Activated B cell treated with CpG ODN at 0.5 μM for 24 hours (primary cell): ENCODE results near the gene TFPT. TPM values are rescaled to one million over a fixed set of nuclear protein-coding genes. Genes with fewer than 3 reads are reported as not detected.

Experiments used
- ATAC-seq: fragments of 200-7000 bp; cut with Tn5 transposase; one replicate; pipeline ENCODE4 v1.10.0; 2021; ENCODE audit warnings: low read depth, mild to moderate bottlenecking, moderate library complexity
- CTCF ChIA-PET: fragments of 350-600 bp; sonication (Branson Sonifier 250); formaldehyde crosslinking; loops from one replicate; lab custom pipeline; 2021; ENCODE audit warnings: antibody characterized with exemption; lab: Charles Lee
- POLR2A ChIA-PET: fragments of 350-600 bp; sonication (Branson Sonifier 250); formaldehyde crosslinking; loops from one replicate; lab custom pipeline; 2021; ENCODE audit warnings: antibody characterized with exemption; lab: Charles Lee
- DNase-seq: peaks from one replicate; pipeline ENCODE4 v3.0.0; 2022
- H3K27ac Mint-ChIP-seq: one replicate; pipeline ENCODE4 v1.8.0; 2020; ENCODE audit warnings: mixed read lengths
- H3K27me3 Mint-ChIP-seq: one replicate; pipeline ENCODE4 v1.8.0; 2021; ENCODE audit warnings: mixed read lengths
- H3K36me3 Mint-ChIP-seq: one replicate; pipeline ENCODE4 v1.8.0; 2021; ENCODE audit warnings: low read depth, mixed read lengths
- H3K4me1 Mint-ChIP-seq: one replicate; pipeline ENCODE4 v1.8.0; 2021; ENCODE audit warnings: mixed read lengths
- H3K4me3 Mint-ChIP-seq: one replicate; pipeline ENCODE4 v1.8.0; 2020; ENCODE audit warnings: mild to moderate bottlenecking, mixed read lengths
- H3K9me3 Mint-ChIP-seq: one replicate; pipeline ENCODE4 v1.8.0; 2020; ENCODE audit warnings: mixed read lengths
- intact Hi-C: fragments of 100-400 bp; cut with micrococcal nuclease; formaldehyde crosslinking; loops from one replicate; pipeline ENCODE4 v1.15.1; 2024
- total RNA-seq: library from RNA; stranded (reverse); gene quantifications from 2 replicates; pipeline ENCODE4 v1.2.3, GENCODE V29; 2022
- TF ChIP-seq, protein P1 (sequence below): fragments of 200-600 bp; IDR thresholded peaks from one replicate; pipeline ENCODE4 v1.8.0; 2022; ENCODE audit warnings: antibody characterized with exemption, mild to moderate bottlenecking

TFPT gene
- total RNA-seq, 1 donor from 2014 or later, result 17.9 TPM

DNA sequence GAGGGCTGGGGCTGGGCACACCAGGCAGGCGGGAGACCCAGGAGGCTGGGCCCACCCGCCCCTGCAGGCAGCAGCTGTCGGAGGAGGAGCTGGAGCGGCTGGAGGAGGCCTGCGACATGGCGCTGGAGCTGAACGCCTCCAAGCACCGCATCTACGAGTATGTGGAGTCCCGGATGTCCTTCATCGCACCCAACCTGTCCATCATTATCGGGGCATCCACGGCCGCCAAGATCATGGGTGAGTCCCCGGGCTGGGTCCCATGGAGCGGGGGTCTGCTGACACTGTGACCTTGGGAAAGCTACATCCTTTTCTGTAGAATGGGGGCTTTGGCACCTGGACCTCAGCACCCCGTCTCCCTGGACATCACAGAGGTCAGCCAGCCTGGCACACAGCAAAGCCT is 8.2 kb upstream of the TFPT start:
- DNase-seq (no peak), ATAC-seq (no peak)
- H3K4me3 Mint-ChIP-seq, result no peak overlapping the region
- H3K36me3 Mint-ChIP-seq, result peaks cover 85% of the 10 kb centered on the region
- ChIA-PET CTCF (no interaction called here), POLR2A (interaction anchor here (1.0 kb wide), 1 partner anchor 8 kb away, joined by 3 read pairs; the partner anchor contains the start of genes PRPF31 and TFPT)
- TF ChIP-seq, protein P1, sequence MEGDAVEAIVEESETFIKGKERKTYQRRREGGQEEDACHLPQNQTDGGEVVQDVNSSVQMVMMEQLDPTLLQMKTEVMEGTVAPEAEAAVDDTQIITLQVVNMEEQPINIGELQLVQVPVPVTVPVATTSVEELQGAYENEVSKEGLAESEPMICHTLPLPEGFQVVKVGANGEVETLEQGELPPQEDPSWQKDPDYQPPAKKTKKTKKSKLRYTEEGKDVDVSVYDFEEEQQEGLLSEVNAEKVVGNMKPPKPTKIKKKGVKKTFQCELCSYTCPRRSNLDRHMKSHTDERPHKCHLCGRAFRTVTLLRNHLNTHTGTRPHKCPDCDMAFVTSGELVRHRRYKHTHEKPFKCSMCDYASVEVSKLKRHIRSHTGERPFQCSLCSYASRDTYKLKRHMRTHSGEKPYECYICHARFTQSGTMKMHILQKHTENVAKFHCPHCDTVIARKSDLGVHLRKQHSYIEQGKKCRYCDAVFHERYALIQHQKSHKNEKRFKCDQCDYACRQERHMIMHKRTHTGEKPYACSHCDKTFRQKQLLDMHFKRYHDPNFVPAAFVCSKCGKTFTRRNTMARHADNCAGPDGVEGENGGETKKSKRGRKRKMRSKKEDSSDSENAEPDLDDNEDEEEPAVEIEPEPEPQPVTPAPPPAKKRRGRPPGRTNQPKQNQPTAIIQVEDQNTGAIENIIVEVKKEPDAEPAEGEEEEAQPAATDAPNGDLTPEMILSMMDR, result no peak
- H3K27ac Mint-ChIP-seq, result no peak overlapping the region
- H3K9me3 Mint-ChIP-seq, result no peaks in the 10 kb centered on the region
- H3K27me3 Mint-ChIP-seq, result no peaks in the 10 kb centered on the region
- intact Hi-C loops, result no loop called here
- no peaks in the 10 kb centered on the region for H3K4me1 Mint-ChIP-seq

DNA sequence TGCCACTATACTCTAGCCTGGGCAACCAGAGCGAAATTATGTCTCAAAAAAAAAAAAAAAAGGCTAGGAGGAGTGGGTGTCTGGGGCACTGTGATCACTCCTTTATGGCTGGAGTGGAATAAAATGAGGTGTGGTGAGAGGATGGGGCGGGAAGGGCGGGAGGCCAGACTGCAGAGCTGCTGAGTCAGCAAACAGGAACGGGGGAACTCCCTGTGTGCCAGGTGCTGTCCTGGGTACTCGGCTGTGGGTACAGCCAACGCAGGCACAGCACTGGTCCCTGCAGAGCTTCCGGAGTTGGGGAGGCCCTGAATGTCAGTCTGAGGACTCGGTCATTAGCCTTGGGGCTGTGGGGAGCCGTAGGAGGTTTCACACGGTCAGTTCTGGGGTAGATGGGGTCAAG is 5.8 kb upstream of the TFPT start:
- H3K36me3 Mint-ChIP-seq, result peaks cover 77% of the 10 kb centered on the region
- DNase-seq (no peak), ATAC-seq (no peak)
- ChIA-PET POLR2A (no interaction called here), CTCF (no interaction called here)
- H3K27ac Mint-ChIP-seq, result no peak overlapping the region
- H3K4me3 Mint-ChIP-seq, result no peak overlapping the region
- intact Hi-C loops, result no loop called here
- H3K27me3 Mint-ChIP-seq, result no peaks in the 10 kb centered on the region
- peaks cover 14% of the 10 kb centered on the region for H3K4me1 Mint-ChIP-seq
- TF ChIP-seq, protein P1, result no peak
- no peaks in the 10 kb centered on the region for H3K9me3 Mint-ChIP-seq

DNA sequence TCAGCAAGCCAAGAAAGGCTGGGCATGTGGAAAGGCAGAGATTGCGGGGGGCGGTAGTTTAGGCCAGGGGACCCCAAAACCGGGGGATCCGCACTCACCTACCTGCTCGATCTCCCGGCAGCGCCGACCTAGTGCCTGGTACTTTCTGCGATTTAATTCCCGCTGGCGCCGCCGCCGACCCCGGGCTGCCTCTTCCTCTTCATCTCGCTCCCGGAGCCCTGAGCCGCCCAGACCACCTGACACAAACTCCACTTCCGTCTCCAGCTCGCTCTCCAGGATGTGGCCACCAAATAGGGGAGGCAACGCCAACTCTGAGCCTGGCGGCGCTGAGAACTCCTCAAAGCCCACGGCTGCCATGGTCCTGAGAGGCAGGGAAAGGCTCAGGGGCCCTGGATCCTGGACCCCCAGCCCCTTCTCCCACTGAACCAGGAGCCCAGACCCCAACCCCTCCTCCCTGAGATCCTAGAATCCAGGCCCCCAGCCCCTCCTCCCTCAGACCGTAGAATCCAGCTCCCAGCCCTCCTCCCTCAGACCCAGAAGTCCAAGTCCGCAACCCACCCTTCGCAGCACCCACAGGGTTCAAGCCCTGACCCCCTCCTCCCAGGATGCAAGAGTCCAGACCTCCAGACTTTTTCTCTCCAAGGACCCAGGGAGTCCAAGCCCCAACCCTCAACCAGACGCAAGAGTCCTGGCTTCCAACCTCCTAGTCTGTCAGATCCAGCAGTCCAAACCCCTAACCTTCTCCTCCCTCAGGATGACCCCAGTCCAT is 933 bp downstream of the TFPT start:
- ChIA-PET CTCF (interaction anchor here (0.6 to 1.0 kb wide), 2 partner anchors 22 to 23 kb away, joined by 3 to 4 read pairs; partner anchors contain the start of gene CNOT3), POLR2A (interaction anchor here (0.5 to 3.1 kb wide), 16 partner anchors 8 to 1485 kb away, joined by 3 to 61 read pairs (median 4); partner anchors contain the start of genes CNOT3, FIZ1, LENG1 and LENG8)
- H3K4me1 Mint-ChIP-seq, result peaks cover 36% of the 10 kb centered on the region
- H3K36me3 Mint-ChIP-seq, result peaks cover 42% of the 10 kb centered on the region
- intact Hi-C loops, result loop anchor here (1.0 to 5.0 kb wide), 8 partner anchors 12 to 1293 kb away; partner anchors contain the start of genes CNOT3, LENG1, LENG8 and MYADM
- TF ChIP-seq, protein P1, result no peak
- ATAC-seq (no peak), DNase-seq (no peak)
- H3K27me3 Mint-ChIP-seq, result no peaks in the 10 kb centered on the region
- H3K4me3 Mint-ChIP-seq, result peak overlapping the region; percentile 94
- H3K9me3 Mint-ChIP-seq, result no peaks in the 10 kb centered on the region
- peak overlapping the region; percentile 98 for H3K27ac Mint-ChIP-seq

DNA sequence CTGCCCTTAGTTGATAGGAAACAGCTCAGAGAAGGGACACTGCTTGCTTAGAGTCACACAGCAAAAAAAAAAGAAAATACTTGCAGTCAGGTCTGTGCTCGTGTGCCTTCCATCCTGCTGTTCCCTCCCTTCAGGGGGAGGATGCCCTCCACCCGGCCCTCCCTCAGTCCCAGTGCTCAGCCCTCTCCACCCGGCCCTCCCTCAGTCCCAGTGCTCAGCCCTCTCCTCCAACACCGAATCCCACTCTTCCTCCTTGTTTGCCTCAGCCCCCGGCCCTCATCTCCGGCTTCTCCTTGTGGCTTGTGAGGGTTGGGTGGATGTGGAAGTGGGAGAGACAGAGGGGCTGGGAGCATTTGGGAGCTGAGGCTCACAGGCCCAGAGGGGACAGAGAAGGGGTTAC is 5.8 kb downstream of the TFPT start:
- Mint-ChIP-seq H3K27me3 (no peaks in the 10 kb centered on the region), H3K4me1 (peaks cover 9% of the 10 kb centered on the region), H3K27ac (no peak overlapping the region), H3K9me3 (no peaks in the 10 kb centered on the region), H3K4me3 (no peak overlapping the region), H3K36me3 (peaks cover 62% of the 10 kb centered on the region)
- TF ChIP-seq, protein P1, result no peak
- intact Hi-C loops, result no loop called here
- no peak for ATAC-seq
- DNase-seq, result no peak
- ChIA-PET CTCF (no interaction called here), POLR2A (no interaction called here)

DNA sequence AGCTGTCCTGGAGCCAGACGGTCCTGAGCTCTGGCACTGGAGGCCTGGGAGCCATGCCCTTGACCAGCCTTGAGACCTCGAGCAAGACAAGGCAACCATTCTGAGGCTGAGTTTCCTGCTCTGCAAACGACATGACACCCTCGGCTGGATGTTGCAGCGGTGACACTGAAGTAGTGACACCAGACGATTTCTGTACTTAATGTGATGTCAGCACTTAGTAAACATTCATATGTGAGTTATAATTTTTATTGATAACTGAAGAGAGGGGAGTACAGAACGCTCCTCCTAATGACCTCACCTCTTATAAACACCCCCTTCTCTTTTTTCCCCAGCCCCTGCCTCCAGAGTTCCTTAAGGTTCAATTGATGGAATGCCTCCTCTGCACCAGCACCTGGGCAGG is 7.0 kb downstream of the TFPT start:
- Mint-ChIP-seq H3K9me3 (no peaks in the 10 kb centered on the region), H3K27ac (no peak overlapping the region), H3K4me1 (peaks cover 4% of the 10 kb centered on the region), H3K4me3 (no peak overlapping the region), H3K36me3 (peaks cover 62% of the 10 kb centered on the region), H3K27me3 (no peaks in the 10 kb centered on the region)
- intact Hi-C loops, result no loop called here
- ATAC-seq, result no peak
- TF ChIP-seq, protein P1, result no peak
- no peak for DNase-seq
- ChIA-PET CTCF (no interaction called here), POLR2A (no interaction called here)
